GM21825 (cell line): ENCODE measurements around the gene IPPK.

ENCODE experiments used
- ATAC-seq: cut with Tn5 transposase; IDR thresholded peaks from one replicate; pipeline ENCODE4 v1.9.1; 2021; ENCODE audit warnings: mild to moderate bottlenecking, moderate library complexity; ENCODE audit not compliant: unreplicated experiment

The IPPK gene

DNA sequence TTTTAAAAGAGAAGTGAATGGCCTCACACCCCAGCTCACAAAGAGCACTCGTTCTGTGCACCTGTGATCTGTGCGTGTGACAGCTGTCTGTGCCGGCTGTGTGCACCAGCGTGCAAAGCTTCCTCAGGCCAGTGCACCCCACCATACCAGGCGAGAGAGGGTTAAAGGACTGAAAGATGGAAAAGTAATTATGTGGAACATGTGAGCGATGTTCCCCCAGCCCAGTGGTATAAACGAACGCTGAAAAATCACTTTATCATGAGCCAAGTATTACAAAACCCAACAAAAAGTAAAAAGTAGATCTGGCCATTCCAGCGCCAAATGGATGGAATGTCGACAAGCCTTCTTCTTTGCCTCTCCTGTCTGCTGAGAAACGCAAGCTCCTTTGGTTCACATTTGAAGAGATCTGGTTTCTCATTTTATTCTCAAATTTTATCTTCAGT lies 53.7 kb downstream of the IPPK start:
- no peak for ATAC-seq

DNA sequence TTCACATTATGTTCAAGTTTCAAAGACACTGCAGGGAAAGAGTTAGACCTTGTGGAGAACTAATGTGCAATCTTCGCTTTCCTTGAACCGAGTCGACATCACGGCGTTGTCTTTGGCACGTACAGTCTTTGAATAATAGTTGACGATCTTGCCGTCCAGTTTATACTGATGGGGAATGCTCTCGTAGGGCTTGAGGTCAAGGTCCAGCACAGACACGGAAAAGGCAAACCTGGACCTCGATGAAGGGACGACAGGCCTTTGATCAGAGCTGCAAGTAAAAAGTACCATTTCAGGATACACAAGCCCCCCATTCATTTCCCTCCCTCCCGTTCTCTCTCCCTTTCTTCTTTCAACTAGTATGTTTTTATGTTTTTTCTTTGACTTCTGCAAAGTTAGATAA lies 54.1 kb downstream of the IPPK start:
- ATAC-seq: no peak

DNA sequence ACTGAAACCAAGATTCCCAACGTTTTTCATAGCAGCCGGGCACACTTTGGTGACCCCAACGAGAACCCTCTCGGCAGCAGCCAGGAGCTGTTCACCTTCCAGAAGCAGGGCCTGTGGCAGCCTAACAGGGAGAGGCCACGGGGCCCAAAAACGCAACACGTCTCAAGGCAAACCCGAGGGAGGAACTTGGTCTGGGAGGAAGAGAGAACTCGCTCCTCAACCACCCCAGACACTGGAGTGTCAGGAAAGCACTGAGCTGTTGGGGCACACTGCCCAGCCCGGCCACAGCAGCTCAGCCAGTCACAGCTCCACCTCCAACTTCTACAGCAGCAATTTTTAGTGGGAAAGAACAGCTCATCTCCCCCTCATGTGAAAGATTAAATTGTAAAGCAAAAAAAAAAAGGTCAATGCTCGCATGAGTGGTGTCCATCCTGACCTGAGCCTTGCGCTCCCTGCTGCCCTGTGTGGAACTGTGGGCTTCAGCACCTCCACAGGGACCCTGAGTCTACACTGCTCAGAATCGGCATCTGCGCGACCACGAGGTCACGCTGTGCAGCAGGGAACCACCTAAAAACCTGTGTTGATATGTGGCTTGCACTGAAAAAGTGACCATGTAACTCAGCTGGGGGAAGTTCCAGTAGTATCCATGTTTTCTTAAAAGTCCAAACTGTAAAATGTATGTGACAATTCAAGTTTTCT lies 55.0 kb downstream of the IPPK start:
- no peak for ATAC-seq

DNA sequence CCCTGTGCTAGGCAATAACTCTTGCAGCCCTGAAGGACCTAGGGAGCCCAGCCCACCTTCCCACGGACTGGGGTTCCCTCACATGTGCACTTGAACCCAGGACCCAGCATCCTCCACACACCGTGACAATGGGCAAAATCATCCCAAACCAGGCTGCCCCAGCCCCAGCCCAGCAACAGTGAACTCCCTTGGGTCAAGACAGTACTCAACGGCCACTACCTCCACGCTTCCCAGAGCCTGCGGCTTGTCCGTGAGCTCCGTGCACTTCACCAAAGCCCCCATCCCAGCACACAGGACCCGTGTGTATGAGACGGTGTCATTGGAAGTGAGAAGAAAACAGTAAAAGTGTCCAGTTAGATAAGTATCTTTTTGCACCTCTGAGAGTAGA lies 55.8 kb downstream of the IPPK start:
- no peak for ATAC-seq

DNA sequence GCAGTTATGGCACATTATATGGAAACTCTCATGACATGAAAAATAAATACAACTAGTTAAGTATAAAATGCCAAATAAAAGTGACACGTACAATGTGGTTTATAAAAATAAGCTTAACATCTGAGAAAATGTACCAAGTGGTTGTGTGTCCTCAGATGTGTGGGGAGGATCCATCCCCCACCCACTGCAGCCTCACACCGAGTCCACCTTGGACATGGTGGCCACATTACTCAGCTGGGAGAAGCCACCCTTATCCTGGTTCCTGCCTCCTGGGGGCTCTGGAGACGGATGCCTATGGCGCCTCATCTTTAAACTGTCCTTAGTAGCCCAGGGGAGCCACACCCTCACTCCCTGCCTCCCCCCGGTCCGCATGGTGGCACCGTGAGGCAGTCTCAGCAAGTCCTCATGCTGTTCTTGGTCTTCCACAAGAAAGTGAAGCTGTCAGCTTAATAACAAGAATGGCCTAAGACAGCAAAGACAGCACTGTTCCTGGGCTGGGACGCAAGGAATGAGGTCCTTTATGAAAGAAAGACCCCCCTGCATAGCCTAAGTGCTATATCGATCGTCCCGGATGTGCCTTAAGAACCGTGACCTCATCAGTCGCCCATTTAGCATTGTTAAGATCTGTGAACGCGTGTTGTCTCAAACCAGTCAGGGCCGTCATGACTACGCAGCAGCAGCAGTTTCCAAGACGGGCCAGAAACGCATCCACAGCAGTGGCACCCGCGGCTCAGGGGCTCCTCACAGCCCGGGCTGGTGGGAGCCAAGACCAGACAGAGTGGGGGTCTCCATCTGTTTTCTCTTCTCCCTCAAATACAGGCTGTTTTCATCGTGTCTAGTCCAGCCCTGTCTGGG lies 56.4 kb downstream of the IPPK start:
- no peak for ATAC-seq

DNA sequence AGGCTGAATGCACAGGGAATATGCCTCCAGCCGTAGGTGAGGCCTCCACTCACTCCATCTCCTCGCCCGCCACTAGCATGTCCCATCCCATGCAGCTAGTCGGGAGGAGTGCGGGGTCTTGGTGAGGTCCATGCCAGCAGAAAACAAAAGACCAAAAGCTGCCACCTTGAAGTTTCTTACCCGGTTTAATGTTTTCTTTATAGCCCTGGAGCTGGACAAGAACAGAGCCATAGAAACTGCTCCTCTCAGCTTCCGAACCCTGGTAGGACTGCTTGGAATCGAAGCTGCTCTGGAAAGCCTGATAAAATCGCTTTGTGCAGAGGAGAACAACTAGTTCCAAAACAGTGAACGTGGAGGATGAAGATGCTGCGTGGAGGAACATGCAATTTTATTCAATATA lies 57.1 kb downstream of the IPPK start:
- ATAC-seq: no peak

DNA sequence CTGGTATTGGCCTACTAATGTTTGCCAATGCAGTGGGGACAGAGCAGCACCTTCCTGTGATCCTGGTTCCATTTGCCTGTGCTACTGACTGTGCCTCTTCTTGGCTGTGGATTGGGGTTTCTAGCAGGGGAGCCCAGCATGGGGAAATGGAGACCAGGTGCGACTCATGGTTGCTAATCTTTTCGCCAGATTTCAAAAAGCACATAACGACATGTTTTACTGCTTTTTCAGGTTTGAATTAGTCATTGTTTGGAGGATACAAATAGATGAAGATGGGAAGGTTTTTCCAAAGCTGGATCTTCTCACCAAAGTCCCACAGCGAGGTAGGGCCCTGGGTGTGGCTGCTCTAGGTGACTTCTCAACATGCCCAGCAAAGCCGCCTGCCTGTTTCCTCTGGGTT lies 57.6 kb downstream of the IPPK start:
- ATAC-seq: no peak

DNA sequence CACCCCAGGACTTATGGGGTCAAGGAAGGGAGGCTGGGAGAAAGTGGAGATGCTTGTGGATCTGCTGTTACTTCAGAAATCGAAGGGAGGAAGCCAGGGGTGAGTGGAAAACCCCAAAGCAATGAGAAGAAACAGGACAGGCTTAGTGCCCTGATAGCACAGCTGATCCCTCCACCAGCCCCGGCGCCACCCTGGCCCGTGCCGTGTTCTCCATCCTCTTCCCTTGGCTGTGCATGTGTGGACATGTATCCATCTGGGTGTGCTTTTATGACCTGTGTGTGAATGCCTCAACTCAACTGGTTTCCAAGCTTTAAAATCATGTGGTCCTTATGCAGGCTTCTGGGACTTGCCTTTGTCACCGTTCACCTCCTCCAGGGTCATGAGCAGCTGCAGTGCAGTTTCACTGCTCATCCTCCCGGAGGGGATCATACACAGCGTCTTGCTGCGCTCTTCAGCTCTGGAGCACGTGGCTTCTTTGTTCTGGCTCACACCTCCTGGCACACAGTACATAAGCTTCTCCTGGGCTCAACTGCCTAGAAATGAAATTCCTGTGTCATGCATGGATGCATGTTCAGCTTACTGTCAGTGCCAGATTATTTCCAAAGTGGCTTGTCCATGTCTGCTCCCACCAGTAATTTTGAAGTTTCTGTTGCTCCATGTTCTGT lies 58.2 kb downstream of the IPPK start:
- no peak for ATAC-seq

DNA sequence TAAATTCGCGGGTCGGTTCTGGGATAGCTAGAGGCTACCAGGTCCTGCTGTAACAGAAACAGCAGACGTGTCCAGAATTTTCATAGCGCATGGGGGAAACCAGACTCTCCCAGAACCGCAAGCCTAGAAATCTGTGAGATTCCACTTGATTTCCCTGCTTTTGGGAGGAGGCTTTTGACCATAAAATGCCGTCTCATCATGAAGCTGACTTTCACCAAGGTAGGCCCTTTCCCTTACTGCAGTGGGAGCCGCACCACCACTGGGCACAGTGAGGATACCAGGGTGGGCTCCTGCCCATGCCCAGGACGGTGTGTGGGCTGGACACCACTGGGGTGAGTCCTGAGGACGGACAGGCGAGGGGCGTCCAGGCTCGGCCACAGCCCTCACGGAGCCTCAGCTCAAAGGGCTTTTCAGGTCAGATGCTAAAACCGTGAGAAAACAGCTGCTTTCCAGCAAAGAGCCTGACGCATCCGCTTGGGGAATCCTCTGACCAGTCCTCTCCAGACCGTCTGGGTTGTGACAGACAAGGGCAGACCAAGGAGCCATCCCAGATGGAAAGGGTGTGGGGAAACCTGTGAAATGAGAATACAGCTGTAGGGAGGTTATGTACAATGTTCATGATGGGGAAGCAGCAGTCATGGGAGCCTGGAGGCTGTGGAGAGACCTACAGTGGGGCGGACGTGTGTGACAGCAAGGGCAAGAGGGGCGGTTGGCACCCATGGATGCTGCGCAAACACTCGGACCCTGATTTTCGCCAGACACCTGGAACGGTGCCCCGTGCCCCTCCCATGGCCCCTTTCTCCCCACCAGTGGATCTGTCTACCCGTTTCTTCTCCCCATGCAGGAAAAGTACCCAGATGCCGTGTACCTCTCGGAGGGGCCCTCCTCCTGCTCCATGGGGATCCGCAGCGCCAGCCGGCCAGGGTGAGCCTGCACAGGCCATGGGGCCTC lies 59.2 kb downstream of the IPPK start:
- ATAC-seq: no peak

DNA sequence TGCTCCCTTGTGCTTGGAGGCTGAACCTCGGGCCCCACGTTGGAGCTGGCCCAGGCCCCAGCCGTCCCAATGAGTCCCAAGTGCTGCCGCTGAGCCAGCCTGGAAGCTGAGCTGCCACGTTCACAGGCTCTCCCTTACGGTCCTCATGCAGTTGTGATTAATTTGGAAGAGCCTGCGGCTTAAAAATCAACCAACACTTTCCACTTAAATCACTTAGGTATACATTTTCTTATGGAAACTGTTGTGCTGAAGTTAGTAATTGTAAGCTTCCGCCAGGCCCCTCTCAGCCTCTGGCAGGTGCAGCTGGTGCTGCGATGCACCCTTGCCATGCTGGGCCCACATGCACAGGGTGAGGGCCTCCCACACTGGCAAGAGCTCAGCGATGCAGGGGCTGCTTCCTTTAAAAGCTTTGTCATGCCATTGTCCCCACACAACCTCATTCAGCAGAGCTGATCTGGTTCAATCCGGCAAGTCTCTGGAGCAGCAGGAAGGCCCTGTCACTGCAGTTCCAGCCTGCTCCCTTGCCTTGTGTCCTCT lies 61.0 kb downstream of the IPPK start:
- no peak for ATAC-seq

DNA sequence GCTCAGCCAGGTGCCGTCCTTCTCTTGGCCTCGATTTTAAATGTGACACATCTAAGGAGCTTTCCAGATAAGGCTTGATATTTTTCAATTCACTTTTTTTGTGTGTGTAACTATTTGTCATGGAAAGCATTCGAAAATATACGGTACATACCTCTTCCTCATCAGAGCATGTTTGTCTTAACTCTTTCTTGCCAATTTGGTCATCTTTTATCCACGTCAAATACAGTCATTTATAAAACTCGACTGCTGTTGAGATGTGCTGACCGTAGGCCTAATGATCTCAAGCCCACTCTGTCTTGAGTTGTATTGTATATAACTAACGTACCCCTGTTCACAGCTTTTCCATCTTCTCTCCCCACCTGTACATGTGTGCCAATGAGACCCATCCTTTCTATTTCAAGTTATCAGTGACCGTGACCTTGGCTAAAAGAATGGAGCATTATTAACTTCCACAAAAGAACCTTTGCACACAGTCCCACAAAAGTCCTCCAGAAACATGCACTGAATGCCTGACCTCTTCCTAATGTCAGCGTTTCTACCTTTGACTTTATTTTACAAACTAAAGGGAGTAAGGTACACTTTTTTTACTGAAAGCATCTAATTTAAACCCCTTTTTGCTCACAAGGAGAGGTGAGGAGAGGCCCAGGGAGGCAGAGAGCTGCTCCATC lies 61.6 kb downstream of the IPPK start:
- ATAC-seq: no peak

DNA sequence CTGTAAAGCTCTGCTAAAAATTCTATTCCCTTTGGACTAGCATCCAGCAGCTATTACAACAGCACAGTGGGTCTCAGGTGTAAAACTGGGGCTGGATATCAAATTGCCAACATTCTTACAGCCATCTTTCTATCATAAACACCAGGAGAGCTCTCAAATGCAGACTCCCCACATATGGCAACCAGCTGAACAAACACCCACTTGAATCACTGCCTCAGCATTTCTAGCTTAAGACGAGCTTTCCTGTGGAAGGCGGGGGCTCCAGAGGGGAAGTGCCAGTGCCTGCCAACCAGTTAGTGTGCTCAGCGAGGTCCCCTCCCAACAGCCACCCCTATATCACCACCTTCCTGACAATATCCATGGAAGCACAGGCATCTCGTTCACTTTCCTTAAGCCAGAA lies 62.2 kb downstream of the IPPK start:
- no peak for ATAC-seq

DNA sequence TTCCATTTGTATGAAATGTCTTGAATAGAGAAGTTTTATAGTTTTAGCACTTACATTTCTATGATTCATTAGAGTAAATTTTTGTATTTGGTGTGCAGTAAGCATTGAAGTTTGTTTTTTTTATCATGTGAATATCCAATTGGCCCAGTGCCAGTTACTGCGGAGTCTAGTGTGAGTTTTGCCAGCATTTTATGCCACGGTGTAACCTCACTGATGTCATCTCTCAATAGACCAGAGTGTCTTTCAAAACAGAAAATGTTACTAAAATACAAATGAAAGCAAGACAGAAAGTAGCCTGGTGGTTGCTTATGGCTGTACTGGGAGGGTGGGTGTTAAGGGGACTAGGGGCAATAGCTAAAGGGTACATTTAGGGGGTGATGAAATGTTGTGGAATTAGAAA lies 62.8 kb downstream of the IPPK start:
- no peak for ATAC-seq

DNA sequence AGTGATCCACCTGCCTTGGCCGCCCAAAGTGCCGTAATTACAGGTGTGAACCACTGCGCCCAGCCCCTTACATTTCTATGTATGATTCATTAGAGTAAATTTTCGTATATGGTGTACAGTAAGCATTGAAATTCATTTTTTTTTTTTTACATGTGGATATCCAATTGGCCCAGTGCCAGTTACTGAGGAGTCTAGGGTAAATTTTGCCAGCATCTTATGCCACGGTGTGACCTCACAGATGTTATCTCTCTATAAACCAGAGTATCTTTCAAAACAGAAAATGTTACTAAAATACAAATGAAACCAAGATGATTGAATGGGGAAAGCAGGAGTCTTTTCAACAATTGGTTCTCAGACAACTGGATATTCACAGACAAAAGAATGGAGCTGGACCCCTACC lies 64.7 kb downstream of the IPPK start:
- ATAC-seq: no peak

DNA sequence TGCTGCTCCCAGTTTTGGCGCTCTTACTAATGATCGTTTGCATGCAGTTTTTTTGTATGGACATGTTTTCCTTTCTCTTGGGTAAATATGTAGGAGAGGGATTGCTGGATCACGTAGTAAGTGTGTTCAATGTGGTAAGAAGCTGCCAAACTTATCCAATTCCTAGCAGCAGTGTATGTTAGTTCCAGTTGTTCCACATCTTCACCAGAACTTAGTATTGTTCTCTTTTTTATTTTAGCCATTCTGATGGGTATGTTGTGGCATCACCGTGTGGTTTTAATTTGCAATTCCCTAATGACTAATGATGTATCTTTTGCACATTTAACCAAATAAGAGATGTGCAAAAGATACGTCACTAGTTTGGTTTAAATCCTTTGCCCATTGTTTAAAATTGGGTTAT lies 65.9 kb downstream of the IPPK start:
- ATAC-seq: no peak

DNA sequence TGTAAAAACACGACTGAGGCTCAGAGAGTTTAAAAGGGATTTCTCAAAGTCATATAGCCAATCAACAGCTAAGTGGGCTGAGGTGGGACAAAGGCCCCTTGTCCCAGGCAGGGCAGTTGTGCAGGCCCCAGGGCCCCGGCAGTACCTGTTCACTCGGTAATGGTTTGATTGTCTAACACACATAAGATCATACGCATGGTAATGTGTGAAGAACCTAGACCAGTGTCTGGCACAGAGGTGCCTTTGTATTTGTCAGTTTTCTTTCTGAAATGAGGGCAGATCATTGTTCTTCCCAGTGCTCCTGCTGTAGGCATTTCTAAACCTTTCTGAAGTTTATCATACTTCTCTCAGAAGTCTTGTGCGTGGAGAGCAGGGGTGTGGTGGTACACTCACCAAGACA lies 66.8 kb downstream of the IPPK start:
- ATAC-seq: no peak

DNA sequence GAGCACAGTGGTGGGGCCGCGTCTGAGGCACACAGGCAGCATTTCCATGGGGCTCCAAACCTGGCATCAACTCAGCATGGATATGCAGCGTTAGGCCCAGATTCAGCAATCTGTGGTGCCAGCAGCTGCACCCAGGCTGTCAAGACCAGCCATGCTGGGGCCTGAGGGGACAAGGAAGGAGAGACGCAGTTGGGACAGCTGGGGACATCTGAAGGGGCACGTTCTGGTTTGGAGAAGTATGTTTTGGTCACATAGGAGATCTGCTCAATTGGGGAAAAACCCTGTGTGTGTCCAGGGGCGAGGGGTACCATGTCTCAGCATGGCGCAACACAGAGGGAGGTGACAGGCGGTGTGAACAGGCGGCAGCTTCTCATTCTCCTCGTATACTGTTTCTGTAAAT lies 67.5 kb downstream of the IPPK start:
- no peak for ATAC-seq

DNA sequence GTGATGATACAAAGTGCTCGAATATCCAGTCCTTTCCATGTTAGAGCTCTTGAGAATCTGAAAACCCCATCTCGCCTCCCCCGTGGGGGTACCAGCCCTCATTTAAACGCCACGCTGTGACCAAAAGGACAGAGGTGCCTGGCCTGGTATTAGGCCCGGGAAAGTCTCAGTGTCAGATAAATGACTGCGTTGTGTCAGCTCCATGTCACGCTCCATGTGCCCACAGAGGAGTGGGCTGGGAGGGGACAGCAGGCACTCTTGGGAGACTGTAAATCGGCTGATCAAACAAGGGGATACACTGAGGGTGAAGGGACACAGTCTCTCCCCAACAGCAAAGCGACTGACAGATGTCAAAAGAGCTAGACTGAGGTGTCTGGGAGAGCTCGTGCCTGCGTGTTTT lies 68.5 kb downstream of the IPPK start:
- ATAC-seq: no peak

DNA sequence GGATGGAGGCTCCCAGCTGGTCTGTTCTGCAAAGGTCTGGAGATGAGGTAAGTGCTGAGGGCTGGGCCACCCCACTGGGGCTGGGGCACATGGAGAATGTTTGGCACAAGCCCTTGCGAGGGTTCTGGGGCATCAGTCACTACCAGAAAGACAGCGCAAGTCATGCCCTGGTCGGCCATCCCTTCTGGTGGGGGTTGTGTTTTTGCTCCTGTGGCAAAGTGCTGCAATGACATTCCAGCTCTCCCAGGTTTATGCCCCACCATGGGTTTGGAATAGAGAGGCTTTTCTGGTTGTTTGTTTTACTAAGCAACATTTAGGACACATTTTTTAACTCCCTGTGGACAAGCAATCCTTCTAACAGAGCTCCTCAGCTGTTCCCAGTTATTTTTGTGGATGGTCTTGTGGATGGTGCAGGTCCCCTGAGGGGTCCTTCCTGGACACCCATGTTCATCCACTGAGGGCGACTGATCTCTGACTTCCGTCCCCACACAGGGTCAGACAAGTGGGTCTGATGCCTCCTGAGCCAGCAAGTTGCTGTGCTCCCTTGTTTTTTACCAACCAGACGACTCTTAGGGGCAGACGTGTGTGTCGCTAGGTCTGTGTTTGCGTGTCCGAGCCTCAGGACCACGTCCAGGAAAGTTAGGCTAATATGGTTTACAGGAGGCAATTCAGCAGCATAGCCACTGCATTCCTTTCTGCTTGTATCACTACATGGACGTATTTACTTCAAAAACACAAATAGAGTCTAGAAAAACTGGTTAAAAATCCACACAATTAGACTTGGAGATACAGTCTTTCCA lies 69.3 kb downstream of the IPPK start:
- no peak for ATAC-seq
